ENCODE results near the gene BOD1L1.

DNA sequence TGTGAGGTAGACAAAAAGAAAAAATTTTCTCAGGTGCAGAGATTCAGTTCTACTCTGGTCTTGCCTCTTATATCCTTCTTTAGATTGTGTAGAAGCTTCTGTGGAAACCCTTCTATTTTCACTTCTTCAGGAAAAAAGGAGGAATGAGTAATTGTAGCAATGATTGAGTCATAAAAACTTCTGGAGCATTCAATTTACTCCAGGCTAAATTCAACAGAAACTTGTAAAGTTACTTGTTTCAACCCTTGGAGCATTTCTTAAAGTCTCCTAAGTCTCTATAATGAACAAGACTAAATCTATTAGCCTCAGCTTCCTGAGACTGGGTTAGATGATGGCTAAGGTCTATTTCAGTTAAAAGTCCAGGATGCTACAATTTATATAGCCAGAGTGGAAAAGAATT, 29.9 kb downstream of the BOD1L1 start:
- TF ChIP-seq POLR2A (IDR thresholded peaks at IDR 0.05) = no peak
- TF ChIP-seq, protein P1, sequence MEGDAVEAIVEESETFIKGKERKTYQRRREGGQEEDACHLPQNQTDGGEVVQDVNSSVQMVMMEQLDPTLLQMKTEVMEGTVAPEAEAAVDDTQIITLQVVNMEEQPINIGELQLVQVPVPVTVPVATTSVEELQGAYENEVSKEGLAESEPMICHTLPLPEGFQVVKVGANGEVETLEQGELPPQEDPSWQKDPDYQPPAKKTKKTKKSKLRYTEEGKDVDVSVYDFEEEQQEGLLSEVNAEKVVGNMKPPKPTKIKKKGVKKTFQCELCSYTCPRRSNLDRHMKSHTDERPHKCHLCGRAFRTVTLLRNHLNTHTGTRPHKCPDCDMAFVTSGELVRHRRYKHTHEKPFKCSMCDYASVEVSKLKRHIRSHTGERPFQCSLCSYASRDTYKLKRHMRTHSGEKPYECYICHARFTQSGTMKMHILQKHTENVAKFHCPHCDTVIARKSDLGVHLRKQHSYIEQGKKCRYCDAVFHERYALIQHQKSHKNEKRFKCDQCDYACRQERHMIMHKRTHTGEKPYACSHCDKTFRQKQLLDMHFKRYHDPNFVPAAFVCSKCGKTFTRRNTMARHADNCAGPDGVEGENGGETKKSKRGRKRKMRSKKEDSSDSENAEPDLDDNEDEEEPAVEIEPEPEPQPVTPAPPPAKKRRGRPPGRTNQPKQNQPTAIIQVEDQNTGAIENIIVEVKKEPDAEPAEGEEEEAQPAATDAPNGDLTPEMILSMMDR (IDR thresholded peaks at IDR 0.05) = no peak
